Measurements from ENCODE around the gene FOXK1. TPM values are rescaled to one million over a fixed set of nuclear protein-coding genes. Genes with fewer than 3 reads are reported as not detected.
"Not testable (repeated sequence)": the region's sequence is repeated elsewhere in the genome, so short reads cannot be mapped to it uniquely, and the experiment has no call there.

Gene FOXK1
- total RNA-seq, 1 experiment from 2014 or later: 63.4 TPM

DNA sequence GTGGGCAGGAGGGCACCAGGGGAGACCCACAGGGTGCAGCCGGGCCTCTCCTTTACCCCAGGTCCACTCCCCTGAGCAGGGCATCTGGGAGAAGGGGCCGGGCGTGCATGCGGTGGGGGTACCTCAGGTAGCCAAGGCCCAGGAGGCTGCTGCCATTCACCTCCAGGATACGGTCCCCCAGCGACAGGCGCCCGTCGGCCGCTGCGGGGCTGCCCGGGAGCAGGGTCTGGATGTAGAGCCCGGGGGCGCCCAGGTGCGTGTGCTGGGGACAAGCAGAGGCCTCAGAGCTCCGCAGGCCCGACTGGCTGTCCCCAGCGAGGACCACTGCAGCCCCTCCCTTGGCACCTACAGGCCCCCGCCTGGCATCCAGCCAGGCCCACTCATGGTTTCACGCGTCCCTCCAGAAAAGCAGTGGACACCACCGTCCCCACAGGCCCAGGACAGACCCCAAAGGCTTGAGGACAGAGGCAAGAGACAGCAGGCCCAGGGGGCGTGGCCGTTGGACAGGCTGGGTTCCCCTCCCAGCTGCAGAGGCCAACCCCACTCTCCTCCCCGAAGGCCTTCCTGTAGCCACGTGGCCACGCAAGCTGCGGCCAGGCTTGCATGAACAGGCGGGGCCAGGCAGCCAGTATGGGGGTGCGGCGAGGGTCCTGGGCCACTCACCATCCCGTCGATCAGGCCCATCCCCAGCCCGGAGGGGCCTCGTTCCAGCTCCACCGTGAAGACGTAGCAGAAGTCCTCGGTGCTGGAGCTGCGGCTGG, 117.6 kb downstream of the FOXK1 start:
- no peak for DNase-seq (ENCODE audit: low spot score)

DNA sequence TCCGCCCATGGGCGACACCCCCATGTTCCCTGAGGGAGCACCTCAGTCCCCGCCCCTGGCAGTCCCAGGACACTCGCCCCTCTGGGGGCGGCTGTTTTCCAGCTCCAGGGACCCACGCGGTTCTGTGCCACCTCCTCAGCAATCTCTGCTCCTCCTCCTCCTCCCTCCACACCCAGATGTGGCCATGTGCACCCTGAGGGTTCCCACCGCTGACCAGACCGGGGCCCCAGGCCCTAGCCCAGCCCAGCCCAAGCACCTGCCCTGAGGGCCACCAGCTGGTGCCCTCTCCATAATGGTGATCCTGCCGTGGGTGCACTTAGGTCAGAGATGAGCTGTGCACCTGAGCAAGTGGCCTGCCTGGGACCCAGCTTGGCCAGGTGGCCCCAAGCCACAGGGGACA, 118.4 kb downstream of the FOXK1 start:
- no peak for DNase-seq (ENCODE audit: low spot score)

DNA sequence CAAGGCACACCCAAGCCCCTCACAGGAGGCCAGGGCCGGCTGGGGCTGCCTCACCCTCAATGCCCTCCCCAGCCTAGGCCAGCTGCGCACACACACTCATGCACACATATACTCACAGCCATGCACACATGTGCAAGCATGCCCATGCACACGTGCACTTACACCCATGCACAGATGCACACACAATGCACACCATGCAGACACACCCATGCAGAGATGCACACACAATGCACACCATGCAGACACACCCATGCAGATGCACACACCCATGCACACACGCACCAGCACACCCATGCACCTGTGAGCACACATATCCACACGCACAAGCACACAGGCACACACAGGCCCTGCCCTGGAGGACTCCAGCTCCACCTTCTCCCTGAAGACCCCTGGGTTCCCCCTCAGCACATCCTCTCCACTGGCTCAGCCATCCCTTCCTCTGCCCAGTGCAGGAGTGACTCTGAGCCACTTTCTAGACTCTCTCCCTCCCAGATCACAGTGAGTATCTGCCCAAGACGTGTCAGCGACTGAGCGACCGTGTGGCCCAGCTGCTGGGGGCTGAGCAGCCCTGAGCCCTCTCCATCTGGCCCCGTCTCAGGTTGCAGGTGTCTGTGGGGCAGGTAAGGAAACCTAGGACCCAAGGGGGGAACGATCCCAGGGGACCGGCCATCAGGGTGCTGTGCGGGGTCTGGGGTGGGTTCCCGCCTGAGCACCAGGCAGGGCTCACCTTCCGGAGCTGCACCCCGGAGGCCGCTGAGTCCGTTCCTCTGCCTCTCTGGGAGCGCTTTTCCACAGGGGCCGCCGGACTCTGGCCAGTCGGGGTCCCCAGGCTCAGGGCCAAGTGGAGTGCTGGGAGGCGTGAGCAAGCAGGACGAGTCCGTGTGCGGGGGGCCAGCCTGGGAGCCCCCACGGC, 119.1 kb downstream of the FOXK1 start:
- no peak for DNase-seq (ENCODE audit: low spot score)

DNA sequence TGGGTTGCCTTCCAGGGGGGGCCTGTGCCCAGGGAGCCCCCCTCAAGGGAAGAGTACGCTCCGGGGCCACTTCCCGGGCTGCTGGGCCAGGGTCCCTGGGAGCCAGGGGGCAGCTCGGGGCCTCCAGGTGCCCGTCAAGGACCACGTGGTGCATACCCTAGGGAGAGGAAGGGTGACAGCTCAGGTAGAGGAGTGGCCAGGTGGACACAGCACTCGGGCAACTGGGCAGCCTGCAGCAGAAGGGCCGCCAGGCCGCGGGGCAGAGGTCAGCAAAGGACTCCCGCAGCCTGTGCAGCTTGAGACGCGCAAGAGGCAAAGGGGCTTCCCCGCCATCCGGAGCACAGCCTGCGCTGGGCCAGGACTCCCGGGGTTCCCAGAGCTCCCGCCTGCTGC, 119.7 kb downstream of the FOXK1 start:
- no peak for DNase-seq (ENCODE audit: low spot score)

DNA sequence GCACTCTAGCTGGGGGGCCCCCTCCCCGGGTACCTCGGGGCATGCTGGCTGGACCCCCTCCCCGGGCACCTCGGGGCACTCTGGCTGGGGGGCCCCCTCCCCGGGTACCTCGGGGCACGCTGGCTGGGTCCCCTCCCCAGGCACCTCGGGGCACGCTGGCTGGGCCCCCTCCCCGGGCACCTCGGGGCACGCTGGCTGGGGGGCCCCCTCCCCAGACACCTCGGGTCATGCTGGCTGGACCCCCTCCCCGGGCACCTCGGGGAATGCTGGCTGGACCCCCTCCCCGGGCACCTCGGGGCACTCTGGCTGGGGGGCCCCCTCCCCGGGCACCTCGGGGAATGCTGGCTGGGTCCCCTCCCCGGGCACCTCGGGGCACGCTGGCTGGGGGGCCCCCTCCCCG, 120.5 kb downstream of the FOXK1 start:
- DNase-seq (ENCODE audit: low spot score): not testable (repeated sequence)

DNA sequence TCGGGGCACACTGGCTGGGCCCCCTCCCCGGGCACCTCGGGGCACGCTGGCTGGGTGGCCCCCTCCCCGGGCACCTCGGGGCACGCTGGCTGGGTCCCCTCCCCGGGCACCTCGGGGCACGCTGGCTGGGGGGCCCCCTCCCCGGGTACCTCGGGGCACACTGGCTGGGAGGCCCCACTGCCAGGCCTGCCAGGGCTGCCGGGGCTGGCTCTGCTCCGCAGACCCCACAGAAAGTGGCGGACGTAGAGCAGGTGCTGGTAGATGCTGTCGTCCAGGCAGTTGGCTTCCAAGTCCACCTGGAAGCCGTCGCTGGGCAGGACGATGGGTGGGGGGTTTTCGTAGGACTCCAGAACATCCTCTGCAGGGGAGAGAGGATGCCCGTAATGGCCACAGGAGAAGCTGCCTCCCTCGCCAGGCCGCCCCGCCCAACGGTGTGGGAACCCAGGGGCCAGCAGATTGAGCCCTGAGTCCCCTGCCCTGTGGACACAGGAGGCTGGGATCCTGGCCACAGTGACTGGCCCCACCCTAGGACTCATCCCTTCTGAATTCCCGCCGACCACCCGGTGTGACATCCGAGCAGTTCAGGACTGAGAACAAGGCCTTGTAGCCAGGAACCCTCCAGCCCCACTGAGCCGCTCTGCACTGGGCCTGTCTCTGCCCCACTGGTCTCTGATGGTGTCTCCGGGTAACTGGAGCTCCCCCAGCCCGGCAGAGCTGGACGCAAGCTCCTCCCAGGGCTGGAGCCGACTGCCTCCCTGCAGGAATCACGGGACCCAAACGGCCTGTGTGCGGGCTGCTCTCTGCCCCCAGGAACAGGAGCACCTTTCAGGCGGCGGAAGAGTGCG, 121.5 kb downstream of the FOXK1 start:
- no peak for DNase-seq (ENCODE audit: low spot score)

DNA sequence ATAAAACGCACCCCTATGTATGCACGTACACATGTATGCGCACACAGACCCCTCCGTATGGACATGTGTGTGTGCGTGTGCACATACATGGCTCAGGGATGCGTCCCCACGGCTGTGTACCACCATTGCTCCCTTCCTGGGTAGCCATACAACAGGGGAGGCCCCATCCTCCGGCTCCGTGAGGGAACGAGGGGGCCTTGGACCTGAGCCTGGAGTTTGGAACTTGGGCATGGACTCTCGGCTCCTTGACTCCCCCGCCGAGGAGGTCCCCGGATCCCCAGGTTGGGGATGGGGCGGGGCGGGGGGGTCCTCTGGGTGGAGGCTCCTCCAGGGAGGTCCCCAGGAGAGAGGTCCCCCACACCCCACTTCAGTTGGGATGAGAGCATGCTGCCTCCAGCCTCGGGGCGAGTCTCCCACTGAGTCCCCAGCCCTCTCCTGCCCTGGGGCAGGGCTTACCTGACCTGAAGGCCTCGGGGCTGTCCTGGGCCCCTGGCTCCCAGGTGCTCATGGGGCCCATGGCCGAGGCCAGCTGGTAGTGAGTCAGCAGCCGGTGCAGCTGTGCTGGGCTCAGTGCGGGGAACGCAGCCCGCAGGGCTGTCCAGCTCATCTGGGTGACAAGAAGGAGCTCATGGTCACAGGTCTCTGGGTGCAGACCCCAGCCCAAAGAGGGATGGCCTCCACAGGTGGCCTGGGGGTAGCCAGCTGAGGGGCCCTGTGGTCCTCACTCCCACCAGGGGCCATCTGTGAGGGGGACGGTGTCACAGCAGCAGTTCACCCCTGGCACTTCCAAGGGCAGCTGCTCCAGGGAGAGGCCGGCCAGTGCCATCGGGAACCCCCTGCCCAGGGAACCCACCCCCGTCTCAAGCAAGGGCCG, 123.3 kb downstream of the FOXK1 start:
- no peak for DNase-seq (ENCODE audit: low spot score)

DNA sequence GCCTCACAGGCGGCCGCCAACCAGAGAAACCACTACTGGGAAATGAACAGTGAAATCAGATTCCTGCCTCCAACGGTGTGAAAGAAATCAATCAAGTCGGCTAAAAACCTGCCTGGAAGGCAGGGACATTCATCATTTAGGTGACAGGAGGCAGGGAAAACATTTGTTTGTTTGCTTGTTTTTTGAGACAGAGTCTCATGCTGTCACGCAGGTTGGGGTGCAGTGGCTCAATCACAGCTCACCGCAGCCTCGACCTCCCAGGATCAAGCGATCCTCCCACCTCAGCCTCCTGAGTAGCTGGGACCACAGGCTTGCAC, 123.8 kb downstream of the FOXK1 start:
- DNase-seq (ENCODE audit: low spot score): no peak

DNA sequence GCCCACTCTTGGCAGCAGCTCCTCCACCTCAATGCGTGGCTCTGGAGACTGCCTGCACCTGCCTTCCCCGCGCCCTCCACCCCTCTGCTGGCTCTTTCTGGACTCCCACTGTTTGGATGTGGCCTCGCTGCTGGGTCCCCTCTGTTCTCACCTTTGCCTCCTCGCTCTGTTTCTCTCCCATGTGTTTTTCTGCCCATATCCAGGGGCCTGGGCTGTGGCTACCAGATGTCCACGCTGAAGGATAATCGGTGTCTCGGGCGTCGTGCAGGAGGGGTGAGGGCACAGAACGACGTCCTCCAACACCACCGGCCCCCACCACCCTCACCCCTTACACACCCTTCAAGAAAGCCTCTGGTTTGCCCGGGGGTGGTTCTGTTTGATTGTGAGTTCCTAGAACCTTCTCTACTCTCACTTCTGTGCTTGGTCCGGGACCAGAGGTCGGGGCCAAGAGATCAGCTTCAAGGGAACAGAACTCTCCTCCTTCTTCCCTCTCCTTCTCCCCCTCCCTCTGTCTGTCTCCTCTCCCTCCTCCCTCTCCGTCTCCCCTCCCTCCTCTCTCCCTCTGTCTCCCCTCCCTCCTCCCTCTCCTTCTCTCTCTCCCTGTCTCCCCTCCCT, 125.0 kb downstream of the FOXK1 start:
- no peak for DNase-seq (ENCODE audit: low spot score)

DNA sequence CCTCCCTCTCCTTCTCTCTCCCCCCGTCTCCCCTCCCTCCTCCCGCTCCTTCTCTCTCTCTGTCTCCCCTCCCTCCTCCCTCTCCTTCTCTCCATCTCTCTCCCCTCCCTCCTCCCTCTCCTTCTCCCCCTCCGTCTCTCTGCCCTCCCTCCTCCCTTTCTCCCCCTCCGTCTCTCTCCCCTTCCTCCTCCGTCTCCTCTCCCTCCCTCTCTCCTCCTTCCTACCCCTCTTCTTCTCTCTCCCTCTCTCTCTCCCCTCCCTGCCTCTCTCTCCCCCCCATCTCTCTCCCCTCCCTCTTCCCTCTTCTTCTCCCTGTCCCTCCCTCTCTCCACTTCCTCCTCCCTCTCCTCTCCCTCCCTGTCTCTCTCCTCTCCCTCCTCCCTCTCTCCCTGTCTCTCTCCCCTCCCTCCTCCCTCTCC, 125.5 kb downstream of the FOXK1 start:
- no peak for DNase-seq (ENCODE audit: low spot score)

DNA sequence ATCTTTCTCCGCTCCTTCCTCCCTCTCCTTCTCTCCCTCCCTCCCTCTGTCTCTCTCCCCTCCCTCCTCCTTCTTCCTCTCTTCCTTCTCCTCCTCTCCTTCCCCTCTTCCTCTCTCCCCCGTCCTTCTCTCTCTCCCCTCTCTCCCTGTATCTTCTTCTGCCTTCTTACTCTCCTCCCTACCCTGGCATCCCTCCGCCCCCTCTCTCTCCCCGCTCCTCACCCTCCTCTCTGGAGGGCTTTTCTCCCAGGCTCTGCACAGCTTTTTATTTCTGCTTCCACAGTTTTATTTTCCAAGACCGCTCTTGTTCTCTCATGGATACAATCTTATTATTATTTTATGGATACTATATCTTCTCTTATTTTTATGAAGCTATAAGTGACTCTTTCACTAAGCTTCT, 125.9 kb downstream of the FOXK1 start:
- no peak for DNase-seq (ENCODE audit: low spot score)

DNA sequence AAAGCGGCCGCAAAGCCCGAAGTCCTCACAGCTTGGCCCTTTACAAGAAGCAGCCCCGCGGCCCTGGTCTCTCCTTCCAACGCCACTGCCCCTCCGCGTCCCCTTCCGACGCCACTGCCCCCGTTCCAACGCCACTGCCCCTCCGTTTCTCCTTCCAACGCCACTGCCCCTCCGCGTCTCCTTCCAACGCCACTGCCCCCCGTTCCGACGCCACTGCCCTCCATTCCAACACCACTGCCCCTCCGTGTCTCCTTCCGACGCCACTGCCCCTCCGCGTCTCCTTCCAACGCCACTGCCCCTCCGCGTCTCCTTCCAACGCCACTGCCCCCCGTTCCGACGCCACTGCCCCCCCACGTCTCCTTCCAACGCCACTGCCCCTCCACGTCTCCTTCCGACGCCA, 126.5 kb downstream of the FOXK1 start:
- no peak for DNase-seq (ENCODE audit: low spot score)

DNA sequence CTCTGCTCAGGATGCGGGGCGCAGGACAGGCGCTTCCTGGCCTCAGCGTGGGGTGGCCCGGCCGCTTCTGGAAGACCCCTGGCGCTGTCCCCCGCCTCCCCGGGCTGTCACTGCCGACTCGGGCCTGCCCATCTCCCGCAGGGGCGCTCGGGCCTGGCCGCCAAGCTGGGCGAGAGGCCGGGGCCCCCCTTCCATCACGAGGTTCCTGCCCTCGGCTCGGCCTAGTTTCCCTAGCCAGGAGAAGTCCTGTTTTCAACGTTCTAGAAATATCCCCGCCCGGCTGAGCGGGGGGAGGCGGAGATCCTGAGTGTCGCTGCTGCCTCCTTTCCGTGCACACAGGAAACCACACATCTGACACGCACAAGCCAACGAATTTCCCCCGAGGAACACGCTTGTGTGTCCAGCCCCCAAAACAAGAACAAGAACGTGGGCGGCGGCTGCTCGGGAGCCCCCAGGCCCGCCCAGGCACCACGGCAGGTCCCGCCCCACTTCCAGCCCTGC, 127.0 kb downstream of the FOXK1 start:
- DNase-seq (ENCODE audit: low spot score): no peak

DNA sequence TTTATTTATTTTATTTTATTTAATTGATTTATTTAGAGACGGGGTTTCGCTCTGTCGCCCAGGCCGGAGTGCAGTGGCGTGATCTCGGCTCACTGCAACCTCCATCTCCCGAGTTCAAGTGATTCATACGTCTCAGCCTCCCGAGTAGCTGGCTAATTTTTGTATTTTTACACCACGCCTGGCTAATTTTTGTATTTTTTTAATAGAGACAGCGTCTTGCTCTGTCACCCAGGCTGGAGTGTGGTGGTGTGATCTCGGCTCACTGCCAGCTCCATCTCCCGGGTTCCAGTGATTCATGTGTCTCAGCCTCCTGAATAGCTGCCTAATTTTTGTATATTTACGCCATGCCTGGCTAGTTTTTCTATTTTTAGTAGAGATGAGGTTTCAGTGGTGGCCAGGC, 127.6 kb downstream of the FOXK1 start:
- no peak for DNase-seq (ENCODE audit: low spot score)

DNA sequence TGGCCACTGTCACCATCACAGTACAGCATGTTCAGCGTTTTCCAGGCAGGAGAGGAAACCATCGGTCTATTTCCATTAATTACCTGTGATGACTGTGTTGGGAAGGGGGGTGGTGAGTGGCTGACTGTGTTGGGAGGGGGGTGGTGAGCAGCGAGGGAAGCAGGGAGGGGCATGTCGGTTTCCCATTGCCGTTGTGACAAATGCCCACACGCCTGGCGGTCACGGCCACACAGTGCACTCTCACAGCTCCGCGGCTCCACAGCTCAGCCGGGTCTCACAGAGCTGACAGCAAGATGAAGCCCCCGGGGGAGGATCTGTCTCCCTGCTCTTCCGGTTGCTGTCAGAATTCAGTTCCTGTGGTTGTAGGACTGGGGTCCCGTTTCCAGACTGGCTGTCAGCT, 132.3 kb downstream of the FOXK1 start:
- DNase-seq (ENCODE audit: low spot score): no peak

DNA sequence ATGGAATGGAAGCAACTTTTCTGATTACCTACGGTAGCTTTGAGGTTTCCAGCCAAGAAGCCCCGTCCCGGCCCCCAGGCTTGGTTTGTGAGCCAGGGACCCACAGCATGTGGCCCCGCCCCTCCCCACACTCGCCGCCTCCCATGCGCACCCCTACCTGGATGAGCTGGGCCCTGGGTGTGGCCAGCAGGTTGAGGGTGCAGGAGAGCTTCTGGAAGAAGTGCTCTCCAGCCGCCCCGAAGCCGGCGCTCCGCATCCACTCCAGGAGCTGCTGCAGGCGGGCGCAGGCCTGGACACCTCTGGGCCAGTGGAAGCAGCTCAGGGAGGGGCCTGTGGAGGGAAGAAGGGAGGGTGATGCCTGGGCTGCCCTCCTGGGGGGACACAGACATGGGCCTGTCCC, 133.0 kb downstream of the FOXK1 start:
- no peak for DNase-seq (ENCODE audit: low spot score)

DNA sequence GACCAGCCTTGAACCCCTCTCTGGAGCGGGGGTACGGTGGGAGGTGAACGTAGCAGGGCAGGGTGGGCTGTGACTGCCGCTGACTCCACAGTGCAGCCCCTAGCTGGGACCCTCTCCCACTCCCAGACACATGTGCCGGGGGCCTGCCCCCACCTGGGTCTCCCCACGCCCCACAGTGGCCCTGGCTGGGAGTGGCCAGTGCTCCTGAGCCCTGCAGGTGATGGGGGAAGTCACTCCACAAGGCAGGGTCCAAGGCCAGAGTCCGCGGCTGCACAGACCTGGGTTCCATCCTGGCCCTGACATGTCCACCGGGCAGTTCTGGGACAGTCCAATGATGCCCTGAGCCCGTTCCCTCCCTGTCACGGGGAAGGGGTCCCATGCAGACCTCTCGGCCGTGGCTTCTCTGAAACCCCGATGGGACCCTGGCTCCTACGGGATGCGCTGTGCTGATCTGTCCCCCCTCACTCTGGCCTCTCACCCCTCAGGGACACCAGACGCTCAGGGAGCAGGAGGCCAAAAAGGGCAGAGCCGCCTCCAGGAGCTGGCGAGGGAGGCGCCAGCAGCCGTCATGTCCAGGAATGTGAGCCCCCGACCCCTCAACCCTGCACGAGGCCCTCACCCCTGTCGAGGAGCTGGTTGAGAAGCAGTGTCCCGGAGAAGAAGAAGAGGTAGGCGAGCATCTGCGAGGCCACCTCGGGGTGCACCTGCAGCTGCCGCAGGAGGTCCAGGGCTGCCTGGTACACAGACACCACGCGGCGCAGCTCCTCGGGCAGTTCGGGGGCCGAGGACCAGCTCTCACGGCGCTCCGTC, 133.7 kb downstream of the FOXK1 start:
- no peak for DNase-seq (ENCODE audit: low spot score)

DNA sequence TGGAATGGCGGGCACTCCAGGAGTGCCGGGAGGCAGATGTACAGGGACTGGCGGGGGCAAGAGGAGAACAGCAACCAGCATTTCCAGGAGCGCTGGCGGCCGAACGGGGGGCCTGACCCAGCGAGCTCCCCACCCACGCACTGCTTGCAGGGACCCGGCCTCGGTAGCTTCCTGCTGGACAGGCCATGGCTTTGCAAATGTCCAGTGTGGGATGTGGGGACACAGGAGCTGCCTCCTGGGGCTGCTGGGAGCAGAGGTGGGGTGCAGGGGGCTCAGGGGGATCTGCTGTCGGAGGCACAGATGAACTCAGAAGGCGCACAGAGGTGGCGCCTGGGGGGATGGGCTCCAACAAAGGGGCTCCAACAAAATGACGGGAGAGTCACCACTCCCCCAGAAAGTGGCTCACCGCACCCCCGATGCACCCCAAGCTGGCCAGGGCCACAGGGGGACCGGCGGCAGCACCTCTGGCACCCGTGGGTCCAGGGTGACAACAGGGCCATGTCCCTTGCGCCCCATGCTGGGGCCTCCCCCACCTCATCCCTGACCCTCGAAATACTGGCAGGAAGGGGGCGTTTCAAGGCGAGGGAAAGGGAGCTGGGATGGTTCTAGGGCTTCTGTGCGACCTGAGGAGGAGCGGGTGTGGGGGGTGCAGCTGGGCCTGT, 134.5 kb downstream of the FOXK1 start:
- DNase-seq (ENCODE audit: low spot score): no peak

Measured in HT-29 (cell line).